Osteoblast (primary cell): ENCODE measurements around the gene ZBTB39. TPM values are rescaled to one million over a fixed set of nuclear protein-coding genes. Genes with fewer than 3 reads are reported as not detected.
"Not testable (repeated sequence)": the region's sequence is repeated elsewhere in the genome, so short reads cannot be mapped to it uniquely, and the experiment has no call there.

Experiments used
- DNase-seq: peaks from one replicate; pipeline ENCODE4 v3.0.0; 2011; ENCODE audit warnings: low spot score, mixed read lengths; ENCODE audit not compliant: insufficient read length; ENCODE audit errors: missing footprints
- H2AFZ ChIP-seq: 2 replicates; pipeline ENCODE4 v1.6.0; 2011; ENCODE audit warnings: mild to moderate bottlenecking, low read length
- H3K27ac ChIP-seq: 2 replicates; pipeline ENCODE4 v1.5.1; 2011; ENCODE audit warnings: mild to moderate bottlenecking, low read depth, low read length, moderate library complexity
- H3K27me3 ChIP-seq: 2 replicates; pipeline ENCODE4 v1.6.0; 2012; ENCODE audit warnings: mild to moderate bottlenecking, control low read depth, inconsistent platforms, low read length, moderate library complexity; ENCODE audit not compliant: insufficient read depth
- H3K36me3 ChIP-seq: 2 replicates; pipeline ENCODE4 v1.5.1; 2011; ENCODE audit warnings: mild to moderate bottlenecking, low read length, control low read depth, moderate library complexity; ENCODE audit not compliant: insufficient read depth
- H3K4me1 ChIP-seq: 2 replicates; pipeline ENCODE4 v1.5.1; 2011; ENCODE audit warnings: mild to moderate bottlenecking, low read length, control low read depth, moderate library complexity; ENCODE audit not compliant: insufficient read depth
- H3K4me2 ChIP-seq: 2 replicates; pipeline ENCODE4 v1.6.0; 2011; ENCODE audit warnings: mild to moderate bottlenecking, low read length; ENCODE audit not compliant: insufficient read depth
- H3K4me3 ChIP-seq: fragments of 200-600 bp; sonication (generic); 3 replicates; pipeline ENCODE4 v1.5.1; 2012; ENCODE audit warnings: mild to moderate bottlenecking, low read length, inconsistent platforms; ENCODE audit not compliant: insufficient read depth
- H3K79me2 ChIP-seq: 2 replicates; pipeline ENCODE4 v1.6.0; 2012; ENCODE audit warnings: mild to moderate bottlenecking, low read length, control low read depth, inconsistent platforms; ENCODE audit not compliant: insufficient read depth
- H3K9me3 ChIP-seq: 2 replicates; pipeline ENCODE4 v1.5.1; 2011; ENCODE audit warnings: low read depth, low read length, control low read depth
- H4K20me1 ChIP-seq: 2 replicates; pipeline ENCODE4 v1.6.0; 2012; ENCODE audit warnings: mild to moderate bottlenecking, low read length, control low read depth; ENCODE audit not compliant: insufficient read depth
- total RNA-seq: library from RNA; depleted of rRNA; stranded (reverse); fragments of >200 nt; gene quantifications from 2 replicates; pipeline ENCODE4 v1.2.3, GENCODE V29; 2012
- TF ChIP-seq, protein P1 (sequence below): IDR thresholded peaks from 2 replicates; pipeline ENCODE4 v1.5.1; 2011; ENCODE audit warnings: mild to moderate bottlenecking, low read depth, low read length, moderate library complexity; ENCODE audit errors: extremely low read depth

ZBTB39 gene
- total RNA-seq, 1 donor = 4.7 TPM

DNA sequence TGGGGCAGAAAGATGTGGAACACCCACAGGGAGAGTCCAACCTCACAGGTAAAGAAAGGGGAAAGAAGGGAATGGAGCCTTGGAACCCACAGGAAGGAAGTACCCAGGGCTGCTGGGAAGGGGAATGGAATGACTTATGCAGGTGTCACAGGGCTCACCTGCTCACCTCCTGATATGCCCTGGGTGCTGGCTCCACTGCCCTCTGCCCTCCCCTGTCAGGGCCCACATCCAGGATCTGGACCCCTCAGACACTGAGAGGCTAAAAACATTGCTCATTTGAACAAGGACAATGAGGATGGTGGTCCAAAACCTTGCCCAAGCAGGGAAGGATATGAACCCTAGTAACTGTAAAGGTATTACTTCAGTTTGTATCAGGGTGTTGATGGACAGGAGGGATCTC lies 19.3 kb downstream of the ZBTB39 start:
- TF ChIP-seq, protein P1, sequence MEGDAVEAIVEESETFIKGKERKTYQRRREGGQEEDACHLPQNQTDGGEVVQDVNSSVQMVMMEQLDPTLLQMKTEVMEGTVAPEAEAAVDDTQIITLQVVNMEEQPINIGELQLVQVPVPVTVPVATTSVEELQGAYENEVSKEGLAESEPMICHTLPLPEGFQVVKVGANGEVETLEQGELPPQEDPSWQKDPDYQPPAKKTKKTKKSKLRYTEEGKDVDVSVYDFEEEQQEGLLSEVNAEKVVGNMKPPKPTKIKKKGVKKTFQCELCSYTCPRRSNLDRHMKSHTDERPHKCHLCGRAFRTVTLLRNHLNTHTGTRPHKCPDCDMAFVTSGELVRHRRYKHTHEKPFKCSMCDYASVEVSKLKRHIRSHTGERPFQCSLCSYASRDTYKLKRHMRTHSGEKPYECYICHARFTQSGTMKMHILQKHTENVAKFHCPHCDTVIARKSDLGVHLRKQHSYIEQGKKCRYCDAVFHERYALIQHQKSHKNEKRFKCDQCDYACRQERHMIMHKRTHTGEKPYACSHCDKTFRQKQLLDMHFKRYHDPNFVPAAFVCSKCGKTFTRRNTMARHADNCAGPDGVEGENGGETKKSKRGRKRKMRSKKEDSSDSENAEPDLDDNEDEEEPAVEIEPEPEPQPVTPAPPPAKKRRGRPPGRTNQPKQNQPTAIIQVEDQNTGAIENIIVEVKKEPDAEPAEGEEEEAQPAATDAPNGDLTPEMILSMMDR = no peak
- Histone ChIP-seq H2AFZ (no peak overlapping the region), H4K20me1 (no peaks in the 10 kb centered on the region), H3K4me2 (no peak overlapping the region), H3K4me3 (no peak overlapping the region), H3K9me3 (no peaks in the 10 kb centered on the region), H3K4me1 (no peaks in the 10 kb centered on the region), H3K79me2 (no peaks in the 10 kb centered on the region), H3K27ac (no peak overlapping the region), H3K27me3 (peaks cover 11% of the 10 kb centered on the region), H3K36me3 (no peaks in the 10 kb centered on the region)
- no peak for DNase-seq

DNA sequence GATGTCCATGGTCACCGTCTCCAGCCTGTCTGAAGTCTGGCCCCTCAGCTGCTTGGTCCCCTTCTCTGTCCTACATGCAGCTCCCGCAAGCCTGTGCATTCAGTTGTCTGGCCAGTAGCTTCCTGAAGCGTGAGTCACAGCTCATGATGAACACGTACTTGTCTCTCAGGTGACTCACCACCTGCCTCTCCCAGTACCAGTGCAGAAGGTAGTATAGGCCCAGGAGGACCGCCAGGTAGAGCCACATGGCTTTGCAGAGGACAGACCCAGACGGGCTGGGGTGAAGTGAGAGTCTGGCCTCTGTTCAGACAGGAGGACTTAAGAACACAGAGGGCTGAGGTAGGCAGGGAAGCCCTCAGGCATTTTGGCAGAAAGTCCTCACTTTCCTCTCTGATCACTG lies 20.6 kb downstream of the ZBTB39 start:
- H3K79me2 ChIP-seq, H3K4me3 ChIP-seq, H3K36me3 ChIP-seq, H2AFZ ChIP-seq, H3K27ac ChIP-seq, DNase-seq, H3K27me3 ChIP-seq, H4K20me1 ChIP-seq, H3K4me2 ChIP-seq, H3K4me1 ChIP-seq, H3K9me3 ChIP-seq: not testable (repeated sequence)

- Histone ChIP-seq H3K36me3 (no peaks in the 10 kb centered on the region), H3K27ac (no peak overlapping the region), H4K20me1 (no peaks in the 10 kb centered on the region), H3K4me1 (no peaks in the 10 kb centered on the region), H3K4me3 (no peak overlapping the region), H2AFZ (no peak overlapping the region), H3K27me3 (no peaks in the 10 kb centered on the region), H3K4me2 (no peak overlapping the region), H3K79me2 (no peaks in the 10 kb centered on the region), H3K9me3 (no peaks in the 10 kb centered on the region)
- DNase-seq = no peak
- TF ChIP-seq, protein P1 = no peak
Observed at GRCh38 chr12:56983386-56983785, 23.0 kb downstream of the ZBTB39 start.

GRCh38 chr12:56982578-56983236 lies 23.6 kb downstream of the ZBTB39 start:
- H3K79me2 ChIP-seq, H3K4me1 ChIP-seq, H3K36me3 ChIP-seq, H2AFZ ChIP-seq, DNase-seq, H3K9me3 ChIP-seq, H3K4me2 ChIP-seq, H3K4me3 ChIP-seq, H3K27ac ChIP-seq, H4K20me1 ChIP-seq, H3K27me3 ChIP-seq: not testable (repeated sequence)

- Histone ChIP-seq H3K4me1 (no peaks in the 10 kb centered on the region), H3K79me2 (no peaks in the 10 kb centered on the region), H4K20me1 (no peaks in the 10 kb centered on the region), H3K27me3 (no peaks in the 10 kb centered on the region), H3K9me3 (no peaks in the 10 kb centered on the region), H3K4me3 (no peak overlapping the region), H3K4me2 (no peak overlapping the region), H2AFZ (no peak overlapping the region), H3K36me3 (no peaks in the 10 kb centered on the region), H3K27ac (no peak overlapping the region)
- TF ChIP-seq, protein P1 = no peak
- DNase-seq = no peak
Observed at GRCh38 chr12:56980941-56981530, 25.3 kb downstream of the ZBTB39 start.
